AG09309 (cell line): ENCODE results near the gene DAAM2.

Experiments used
- DNase-seq: peaks from one replicate; pipeline ENCODE4 v3.0.0-alpha.2; 2010; ENCODE audit warnings: low read depth
- H3K4me3 ChIP-seq: 2 replicates; pipeline ENCODE4 v1.5.1; 2011; ENCODE audit warnings: mild to moderate bottlenecking, low read depth, low read length, moderate library complexity; ENCODE audit not compliant: control insufficient read depth
- TF ChIP-seq, protein P1 (sequence below): IDR thresholded peaks from 2 replicates; pipeline ENCODE4 v1.5.1; 2011; ENCODE audit warnings: mild to moderate bottlenecking, low read depth, low read length, inconsistent platforms; ENCODE audit not compliant: insufficient read depth, control insufficient read depth; ENCODE audit errors: missing control alignments

Gene DAAM2

DNA sequence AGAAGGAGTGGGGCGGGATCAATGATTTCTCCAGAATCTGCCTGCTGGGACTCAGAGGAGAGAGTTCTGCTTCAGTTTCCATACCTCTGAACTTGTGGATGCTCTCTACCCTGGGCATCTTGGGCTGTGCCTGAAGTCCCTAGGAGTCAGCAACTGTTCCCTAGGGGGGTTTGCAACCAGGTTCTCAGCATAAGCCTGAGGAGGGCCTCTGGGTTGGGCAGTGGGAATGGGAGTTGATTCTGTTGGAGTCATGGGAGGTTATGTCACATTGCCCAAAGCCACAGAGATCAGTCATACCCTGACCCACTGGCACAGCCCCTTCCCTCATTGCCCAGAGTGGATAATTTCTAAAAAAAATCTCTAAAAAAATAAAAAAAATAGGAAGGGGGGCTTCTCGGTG is 94.7 kb downstream of the DAAM2 start:
- no peak overlapping the region for H3K4me3 ChIP-seq
- TF ChIP-seq, protein P1, sequence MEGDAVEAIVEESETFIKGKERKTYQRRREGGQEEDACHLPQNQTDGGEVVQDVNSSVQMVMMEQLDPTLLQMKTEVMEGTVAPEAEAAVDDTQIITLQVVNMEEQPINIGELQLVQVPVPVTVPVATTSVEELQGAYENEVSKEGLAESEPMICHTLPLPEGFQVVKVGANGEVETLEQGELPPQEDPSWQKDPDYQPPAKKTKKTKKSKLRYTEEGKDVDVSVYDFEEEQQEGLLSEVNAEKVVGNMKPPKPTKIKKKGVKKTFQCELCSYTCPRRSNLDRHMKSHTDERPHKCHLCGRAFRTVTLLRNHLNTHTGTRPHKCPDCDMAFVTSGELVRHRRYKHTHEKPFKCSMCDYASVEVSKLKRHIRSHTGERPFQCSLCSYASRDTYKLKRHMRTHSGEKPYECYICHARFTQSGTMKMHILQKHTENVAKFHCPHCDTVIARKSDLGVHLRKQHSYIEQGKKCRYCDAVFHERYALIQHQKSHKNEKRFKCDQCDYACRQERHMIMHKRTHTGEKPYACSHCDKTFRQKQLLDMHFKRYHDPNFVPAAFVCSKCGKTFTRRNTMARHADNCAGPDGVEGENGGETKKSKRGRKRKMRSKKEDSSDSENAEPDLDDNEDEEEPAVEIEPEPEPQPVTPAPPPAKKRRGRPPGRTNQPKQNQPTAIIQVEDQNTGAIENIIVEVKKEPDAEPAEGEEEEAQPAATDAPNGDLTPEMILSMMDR = no peak
- DNase-seq = no peak

DNA sequence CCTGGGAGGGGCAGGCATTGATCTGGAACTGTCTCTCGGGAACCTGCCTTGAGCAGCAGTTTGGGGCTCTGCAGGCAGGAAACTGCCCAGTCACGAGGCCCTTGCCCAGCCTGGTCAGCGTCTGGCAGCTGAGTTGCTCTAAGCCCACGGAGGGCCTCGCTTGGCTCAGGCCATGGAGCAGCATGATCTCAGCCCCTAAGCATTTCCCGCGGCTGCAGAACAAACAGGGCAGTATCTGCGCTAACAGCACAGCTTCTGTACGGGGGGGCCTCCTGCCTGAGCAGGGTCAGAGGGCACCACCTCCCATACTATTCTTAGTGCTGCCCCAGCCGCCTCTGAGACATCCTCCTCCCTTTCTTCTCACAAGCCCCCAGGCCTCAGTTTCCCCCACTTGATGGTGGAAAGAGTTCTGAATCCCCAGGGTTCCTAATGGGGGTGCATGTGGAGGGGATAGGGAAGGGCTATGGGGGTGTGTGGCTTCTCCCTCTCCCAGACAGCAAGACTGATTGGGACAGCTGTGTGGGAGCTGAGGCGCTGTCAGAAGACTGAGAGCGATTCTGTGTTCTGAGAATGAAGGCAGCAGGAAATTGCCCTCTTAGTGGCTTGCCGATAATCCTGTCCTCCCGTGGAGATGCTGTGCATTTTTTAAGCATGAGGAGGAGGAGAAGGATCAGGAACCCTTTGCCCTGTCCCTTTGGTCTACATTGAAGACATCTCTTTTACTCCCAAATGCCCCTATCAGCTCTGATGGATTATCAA is 95.7 kb downstream of the DAAM2 start:
- TF ChIP-seq, protein P1 = no peak
- peak; percentile 64 for DNase-seq
- H3K4me3 ChIP-seq = no peak overlapping the region

DNA sequence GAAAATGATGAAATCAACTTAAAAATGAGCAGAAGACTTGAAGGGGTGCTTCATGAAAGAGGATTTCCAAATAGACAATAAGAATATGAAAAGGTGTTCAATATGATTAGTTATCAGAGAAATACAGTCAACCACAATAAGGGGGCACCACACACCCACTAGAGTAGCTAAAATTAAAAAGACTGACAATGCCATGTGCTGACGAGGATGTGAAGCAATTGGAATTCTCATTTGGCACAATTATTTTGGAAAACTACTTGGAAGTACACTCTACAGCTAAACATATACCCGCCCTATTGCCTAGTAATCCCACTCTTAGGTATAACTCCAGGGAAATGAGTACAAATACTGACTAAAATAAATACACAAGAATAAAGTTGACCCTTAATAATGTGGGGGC is 97.1 kb downstream of the DAAM2 start:
- DNase-seq = no peak
- H3K4me3 ChIP-seq = no peak overlapping the region
- TF ChIP-seq, protein P1 = no peak

DNA sequence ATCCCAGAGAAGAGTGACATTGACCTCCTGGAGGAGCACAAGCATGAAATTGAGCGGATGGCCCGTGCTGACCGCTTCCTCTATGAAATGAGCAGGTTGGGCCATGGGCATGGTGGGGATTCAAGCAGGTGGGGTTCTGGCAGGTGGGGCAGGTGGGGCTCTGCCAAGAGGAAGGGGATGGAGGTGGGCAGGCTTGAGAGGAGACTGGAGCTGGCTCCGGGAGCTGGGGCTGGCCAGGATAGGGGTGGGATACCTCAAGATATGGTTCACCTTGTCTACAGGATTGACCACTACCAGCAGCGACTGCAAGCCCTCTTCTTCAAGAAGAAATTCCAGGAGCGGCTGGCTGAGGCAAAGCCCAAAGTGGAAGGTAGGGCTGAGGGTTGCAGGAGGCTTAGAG is 99.2 kb downstream of the DAAM2 start:
- DNase-seq = no peak
- TF ChIP-seq, protein P1 = no peak
- no peak overlapping the region for H3K4me3 ChIP-seq

DNA sequence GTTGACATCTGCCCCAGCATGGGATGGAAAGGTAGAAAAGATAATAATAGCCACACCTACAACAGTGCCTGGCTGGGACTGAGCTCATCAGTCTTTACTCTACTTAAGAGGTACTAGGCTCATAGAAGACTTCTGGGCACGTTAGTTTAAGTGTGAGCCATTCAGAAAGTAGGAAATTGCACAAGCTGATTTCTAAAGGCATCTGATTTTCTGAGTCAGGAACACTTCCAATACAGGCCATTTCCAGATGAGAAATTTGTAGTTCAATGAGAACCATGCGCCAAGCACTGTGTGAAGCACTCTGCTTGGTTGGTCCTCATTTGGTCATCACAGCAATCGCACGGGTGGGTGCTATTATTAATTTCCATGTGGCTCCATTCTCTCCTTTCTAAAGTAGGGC is 99.8 kb downstream of the DAAM2 start:
- TF ChIP-seq, protein P1 = no peak
- H3K4me3 ChIP-seq = no peak overlapping the region

DNA sequence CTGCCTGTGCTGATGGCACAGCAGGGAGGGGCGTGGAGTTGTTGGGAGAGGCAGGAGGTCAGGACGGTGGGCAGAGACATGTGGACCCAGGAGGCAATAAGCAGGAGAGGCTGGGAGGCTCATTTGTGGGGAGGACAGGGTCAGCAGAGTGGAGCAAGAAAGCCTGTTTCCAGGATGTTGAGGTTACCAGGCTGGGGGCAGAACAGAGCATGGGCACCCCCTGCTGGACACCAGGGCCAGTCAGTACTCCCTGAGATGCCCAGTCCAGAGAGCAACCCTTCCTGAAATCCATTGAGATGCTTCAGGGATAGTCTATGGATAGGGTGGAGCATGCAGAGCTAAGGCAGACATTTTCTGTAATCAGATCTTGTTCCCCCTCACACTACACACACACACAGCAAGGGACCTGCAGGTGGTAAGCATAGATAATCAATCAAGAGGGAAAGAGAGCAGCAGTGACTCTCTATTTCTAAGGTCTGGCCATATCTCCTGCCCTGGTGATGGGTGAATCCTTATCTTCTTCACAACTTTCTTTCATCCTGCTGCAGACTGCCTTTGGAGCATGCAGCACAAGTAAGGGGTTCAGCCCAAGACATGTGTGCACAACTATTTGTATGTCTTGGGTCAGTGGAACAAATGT is 100.4 kb downstream of the DAAM2 start:
- TF ChIP-seq, protein P1 = peak; percentile 92
- peak; percentile 16 for DNase-seq
- H3K4me3 ChIP-seq = no peak overlapping the region

More for the DNA sequence above, 99.8 kb downstream of the DAAM2 start:
- peak; percentile 23 for DNase-seq
